HPDE6-E6E7 (cell line): ENCODE measurements around the gene SLC6A5.

Experiments used
- DNase-seq: peaks from one replicate; pipeline ENCODE4 v3.0.0; 2011; ENCODE audit warnings: missing footprints; ENCODE audit errors: extremely low spot score

Gene SLC6A5

DNA sequence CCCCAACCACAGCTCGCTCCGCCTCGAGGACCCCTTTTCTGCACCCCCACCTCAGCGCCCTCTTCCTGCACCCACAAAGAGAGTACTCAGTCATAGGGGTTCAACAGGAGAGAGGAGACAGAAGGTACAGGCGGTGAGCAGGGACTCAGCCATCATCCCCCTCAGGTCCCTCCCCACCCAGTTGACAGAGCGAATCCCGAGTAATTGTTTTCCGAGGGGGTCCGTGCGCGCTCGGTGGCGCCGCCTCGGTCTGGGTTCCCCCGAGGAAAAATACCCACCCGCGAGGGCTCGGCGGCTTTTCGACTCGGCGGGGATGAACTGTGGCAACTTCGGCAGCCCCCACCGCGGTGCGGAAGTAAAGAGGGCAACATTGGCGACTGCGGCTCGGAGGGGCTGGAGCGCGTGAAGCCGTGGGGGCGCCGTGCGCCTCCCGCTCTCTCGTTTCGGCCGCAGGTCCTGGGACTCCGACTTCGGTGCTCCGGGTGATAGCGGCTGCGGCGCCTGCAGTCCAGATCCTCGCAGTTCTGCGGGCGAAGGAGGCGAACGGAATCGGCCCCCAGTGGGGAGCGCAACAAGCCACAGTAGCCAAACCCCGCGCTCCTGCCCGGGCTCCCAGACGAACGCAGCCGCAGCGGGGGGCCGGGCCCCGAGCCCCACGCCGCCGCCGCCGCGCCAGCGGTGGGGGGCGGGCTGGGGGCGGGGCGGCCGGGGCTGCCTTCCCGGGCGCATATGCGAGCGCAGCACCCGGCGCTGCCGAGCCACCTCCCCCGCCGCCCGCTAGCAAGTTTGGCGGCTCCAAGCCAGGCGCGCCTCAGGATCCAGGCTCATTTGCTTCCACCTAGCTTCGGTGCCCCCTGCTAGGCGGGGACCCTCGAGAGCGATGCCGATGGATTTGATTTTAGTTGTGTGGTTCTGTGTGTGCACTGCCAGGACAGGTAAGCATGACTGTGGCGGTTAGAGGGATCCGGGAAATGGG is 69.7 kb downstream of the SLC6A5 start, which contains the start of gene NELL1:
Gene NELL1, plus strand, starts transcription at position 743 of the 976 bp plus-strand sequence.
- no peak for DNase-seq

GRCh38 chr11:20669820-20670684 is 70.6 kb downstream of the SLC6A5 start:
- DNase-seq = no peak

GRCh38 chr11:20670932-20671403 is 71.6 kb downstream of the SLC6A5 start:
- no peak for DNase-seq

- DNase-seq = no peak
Observed at GRCh38 chr11:20671856-20672546, 72.6 kb downstream of the SLC6A5 start.

- DNase-seq = no peak
Observed at GRCh38 chr11:20672575-20672974, 73.2 kb downstream of the SLC6A5 start.

GRCh38 chr11:20676658-20677057 is 77.2 kb downstream of the SLC6A5 start:
- no peak for DNase-seq

- no peak for DNase-seq
Observed at GRCh38 chr11:20688761-20689160, 89.4 kb downstream of the SLC6A5 start.

GRCh38 chr11:20707876-20708275 is 108.5 kb downstream of the SLC6A5 start:
- no peak for DNase-seq
